ENCODE measurements around the gene CCIN.
A peak's percentile ranks its signal among the peaks of the same experiment; 100 is the strongest.

The CCIN gene

DNA sequence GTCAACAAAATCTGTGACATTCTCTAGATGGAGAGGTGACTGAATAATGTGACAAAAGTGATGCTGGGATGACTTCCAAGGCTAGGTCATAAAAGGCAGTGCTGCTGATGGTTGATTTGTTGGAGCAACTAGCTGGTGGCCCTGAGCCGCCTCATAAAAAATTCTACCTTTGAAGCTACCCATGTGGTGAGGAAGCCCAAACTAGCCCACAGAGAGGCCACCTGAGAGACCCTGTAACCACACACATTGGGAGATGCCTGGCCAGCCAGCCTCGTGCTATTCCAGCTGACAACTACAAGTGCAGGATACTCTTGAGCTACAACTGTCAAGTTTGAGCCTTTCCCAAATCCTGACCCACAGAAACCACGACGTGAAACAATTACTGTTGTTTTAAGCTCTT is 44.2 kb downstream of the CCIN start:
- peak overlapping the region in 3 of 21 experiments; percentile 1 to 56 (median 28) for H3K27ac ChIP-seq
- H3K4me3 ChIP-seq = no peak overlapping the region

DNA sequence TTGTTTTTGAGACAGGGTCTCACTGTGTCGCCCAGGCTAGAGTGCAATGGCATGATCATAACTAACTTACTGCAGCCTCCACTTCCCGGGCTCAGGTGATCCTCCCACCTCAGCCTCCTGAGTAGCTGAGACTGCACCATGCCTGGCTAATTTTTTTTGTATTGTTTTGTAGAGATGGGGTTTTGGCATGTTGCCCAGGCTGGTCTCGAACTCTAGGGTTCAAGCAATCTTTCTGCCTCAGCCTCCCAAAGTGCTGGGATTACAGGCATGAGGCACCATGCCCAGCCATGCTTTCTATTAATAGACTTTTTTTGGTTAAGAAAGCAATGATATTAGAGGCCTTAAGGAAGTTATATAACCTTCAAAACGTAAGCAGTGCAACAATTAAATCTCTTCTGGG is 44.8 kb downstream of the CCIN start:
- H3K27ac ChIP-seq = peak overlapping the region in 5 of 21 experiments; percentile 1 to 56 (median 27)
- no peak overlapping the region for H3K4me3 ChIP-seq

DNA sequence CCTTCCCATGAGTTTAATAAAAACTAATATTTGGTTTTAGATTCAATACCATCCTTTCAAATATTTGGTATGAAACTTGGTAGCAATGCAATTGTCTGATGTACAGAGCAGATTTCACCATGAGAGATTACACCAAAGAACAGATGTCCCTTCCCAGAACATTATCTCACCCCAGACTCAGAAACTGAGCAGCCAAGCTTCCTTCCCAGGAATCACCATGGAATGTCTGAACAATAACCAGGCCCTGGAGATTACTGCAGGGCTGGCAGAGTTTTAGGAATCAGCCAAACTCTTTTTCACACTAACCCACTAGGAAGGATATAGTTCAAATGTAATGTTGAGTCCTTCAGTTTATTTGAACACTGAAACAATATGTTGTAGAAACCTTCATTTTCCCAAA is 45.4 kb downstream of the CCIN start:
- Histone ChIP-seq H3K27ac (peak overlapping the region in 4 of 21 experiments; percentile 15 to 56 (median 34)), H3K4me3 (no peak overlapping the region)

DNA sequence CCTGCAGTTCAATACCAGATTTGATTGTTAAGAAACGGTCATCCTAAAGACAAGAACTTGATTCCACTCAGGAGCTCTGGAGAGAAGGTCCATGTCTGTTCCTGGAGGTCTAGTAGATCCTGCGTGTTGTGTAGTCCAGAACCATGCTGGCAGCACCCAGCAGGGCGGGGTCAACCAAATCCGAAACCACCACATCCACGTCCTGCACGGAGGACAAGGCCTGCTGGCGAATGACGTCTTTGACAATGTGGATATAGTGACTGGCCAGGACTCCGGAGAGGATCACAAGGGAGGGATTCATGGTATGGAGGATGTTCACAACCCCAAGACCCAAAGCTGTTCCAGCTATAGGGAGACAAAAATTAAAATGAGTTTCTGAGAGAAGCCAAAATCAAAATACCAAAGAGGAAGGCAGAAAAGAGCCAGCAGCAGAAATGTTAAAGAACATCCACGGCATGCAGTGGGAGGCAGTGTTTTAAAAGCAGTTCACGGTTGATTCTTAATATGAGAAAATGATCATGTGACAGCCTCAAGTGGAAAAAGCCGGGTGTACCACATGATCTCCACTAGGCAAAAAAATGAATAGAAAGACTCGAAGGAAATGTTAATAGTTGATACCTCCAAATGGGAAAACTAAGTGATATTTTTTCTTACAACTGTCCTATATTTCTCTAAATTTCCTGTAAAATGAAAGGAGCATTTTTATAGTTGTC is 48.2 kb downstream of the CCIN start:
- no peak overlapping the region for H3K4me3 ChIP-seq
- peak overlapping the region in 2 of 21 experiments; percentile 13 to 41 for H3K27ac ChIP-seq

DNA sequence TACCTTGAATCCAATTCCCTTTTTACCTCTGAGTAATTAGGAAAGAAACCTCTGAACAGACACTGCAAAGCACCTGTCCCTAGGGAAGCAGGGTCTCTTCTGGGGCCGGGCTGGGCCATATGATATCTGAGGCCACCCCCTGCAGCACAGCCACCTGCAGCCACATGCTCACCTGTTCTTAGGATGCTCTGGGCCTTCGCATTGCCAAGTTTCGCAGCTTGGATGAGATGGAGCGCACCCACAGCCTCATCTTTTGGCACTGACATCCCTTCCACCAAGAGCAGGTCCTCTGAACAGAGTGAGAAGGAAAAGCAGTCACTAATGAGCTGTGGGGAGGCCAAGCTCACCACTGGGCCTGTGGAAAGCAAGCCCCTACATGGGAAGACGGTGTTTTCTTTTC is 48.8 kb downstream of the CCIN start:
- Histone ChIP-seq H3K4me3 (no peak overlapping the region), H3K27ac (peak overlapping the region in 1 of 21 experiments; percentile 13)

DNA sequence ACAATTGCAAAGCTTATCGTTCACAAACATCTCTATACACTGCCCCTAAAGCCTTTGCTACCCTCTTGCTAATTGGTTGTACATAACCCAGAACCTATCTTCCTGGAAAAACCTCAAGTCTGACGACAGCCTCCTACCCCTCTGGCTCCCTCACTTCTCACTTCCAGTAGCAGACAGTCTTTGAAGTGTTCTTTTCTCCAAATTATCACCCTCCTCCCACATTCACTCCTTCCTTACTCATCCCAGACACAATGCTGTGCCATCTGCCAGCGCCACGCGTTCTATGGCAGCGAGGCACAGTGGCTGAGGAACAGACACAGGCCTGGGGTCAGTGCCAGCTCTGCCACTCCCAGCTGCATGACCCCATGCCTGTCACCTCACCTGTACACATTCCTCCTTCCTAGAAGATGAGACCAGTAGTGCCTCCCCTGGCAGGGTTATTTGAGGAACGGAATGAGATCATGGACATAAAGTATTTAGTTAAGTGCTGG is 49.3 kb downstream of the CCIN start:
- H3K27ac ChIP-seq = peak overlapping the region in 1 of 21 experiments; percentile 39
- H3K4me3 ChIP-seq = no peak overlapping the region

Measured in skin epidermis (tissue), 12 donors.